HG02798 (cell line): ENCODE data around the gene SRPRB.

Experiments
- ATAC-seq: cut with Tn5 transposase; IDR thresholded peaks from one replicate; pipeline ENCODE4 v1.9.1; 2021; ENCODE audit warnings: mild to moderate bottlenecking; ENCODE audit not compliant: unreplicated experiment, poor library complexity

SRPRB gene

DNA sequence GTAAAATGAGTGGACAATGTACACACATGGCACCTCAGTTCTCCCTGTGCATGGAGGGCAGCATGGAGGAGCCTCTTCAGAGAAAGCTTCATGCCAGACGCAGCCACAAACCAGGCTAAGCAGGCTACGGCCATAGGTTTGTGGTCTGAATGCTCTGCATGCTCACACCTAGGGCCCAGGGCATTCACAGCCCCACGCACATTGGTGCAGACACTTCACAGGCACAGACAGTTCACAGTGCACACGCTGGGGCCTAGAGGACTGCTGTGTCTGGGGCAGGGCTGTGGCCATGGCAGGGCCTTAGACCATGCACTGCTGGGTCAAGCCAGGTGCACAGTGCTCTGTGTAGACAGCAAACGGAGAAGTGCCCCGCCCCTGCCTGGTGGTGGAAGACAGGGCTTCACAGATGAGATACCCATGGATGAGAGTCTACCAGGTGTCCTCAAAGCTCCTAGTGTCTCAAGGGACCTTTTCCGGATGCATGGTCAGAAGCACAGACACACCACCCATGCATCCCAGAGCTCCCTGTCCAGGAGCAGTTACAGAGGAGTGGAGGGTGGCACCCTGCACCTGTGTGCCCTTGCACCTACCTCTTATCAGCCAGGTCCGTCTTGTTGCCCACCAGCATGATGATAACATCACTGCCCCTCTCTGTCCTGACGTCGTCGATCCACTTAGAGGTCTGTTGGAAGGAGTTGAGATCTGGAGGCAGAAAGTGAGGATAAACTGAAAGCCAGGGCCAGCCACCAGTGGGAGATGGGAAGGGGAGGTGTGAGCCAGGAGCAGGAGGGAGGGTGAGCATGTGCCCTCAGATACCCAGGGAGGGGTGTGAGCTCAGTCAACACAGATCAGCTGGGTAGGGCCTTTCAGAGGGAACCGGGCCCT lies 33.5 kb downstream of the SRPRB start:
- no peak for ATAC-seq

DNA sequence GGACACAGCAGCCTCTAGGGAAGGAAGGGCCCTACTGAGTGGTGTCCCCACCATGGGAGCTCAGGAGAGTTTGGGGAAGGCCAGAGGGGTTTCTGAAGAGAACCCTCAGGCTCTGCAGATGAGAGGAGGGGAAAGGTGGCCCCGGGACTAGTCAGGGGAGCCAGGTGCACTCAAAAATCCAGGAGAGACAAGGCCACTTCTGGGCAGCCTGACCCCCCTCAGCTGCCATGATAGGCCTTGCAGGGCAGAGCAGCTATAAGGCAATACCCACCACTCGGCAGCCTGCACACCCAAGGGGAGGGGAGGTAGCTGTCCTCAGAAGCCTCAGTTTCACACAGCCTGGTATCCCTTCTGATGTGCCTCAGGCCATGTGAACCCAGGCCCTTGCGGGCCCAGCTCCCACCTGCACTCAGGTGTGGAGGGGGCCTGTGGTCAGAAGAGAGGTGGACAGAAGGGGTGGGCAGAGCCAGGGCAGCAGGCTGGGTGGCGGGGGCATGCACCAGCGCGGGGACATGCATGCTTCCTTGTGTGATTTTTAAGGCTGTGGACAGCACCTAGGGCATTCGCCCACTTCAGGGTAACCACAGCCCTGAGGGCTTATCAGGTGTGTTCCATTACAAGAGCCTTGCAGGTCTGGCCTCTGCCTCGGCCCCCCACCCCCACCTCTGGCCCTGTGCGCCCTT lies 34.6 kb downstream of the SRPRB start:
- ATAC-seq = no peak

DNA sequence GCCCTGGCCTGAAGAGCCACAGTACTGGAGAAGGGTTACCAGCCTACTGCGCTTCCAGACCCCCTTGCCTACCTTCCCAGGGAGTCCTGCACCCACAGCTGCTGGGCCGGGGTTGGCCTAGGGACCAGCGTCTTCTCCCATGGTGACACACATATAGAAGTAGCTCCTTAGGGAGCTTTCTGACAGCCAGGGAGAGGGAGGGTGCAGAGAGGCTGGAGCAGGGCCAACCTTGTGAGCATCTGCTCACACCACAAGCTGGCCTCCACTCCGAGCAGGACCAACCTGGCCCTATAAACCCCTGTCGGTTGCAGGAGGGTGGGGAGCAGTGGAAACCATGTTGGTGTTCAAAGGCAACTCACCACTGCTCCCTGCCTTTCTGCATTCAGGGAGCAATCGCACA lies 35.2 kb downstream of the SRPRB start:
- no peak for ATAC-seq

DNA sequence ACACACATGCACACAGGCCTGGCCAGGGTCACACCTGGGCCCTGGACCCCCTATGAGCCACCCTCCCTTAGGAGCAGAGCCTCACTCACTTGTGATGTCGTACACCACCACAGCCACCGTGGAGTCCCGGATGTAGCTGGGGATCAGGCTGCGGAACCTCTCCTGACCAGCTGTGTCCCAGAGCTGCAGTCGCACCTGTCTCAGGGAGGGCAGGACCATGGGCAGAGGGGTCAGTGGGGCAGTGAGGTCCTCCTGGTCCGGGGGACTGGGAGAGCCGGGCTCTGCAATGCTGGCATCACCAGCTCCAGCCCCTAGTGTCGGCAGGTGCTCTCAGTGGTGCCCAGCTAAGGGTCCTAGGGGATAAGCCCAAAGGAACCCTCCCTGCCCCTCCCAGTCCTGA lies 35.6 kb downstream of the SRPRB start:
- ATAC-seq = no peak

DNA sequence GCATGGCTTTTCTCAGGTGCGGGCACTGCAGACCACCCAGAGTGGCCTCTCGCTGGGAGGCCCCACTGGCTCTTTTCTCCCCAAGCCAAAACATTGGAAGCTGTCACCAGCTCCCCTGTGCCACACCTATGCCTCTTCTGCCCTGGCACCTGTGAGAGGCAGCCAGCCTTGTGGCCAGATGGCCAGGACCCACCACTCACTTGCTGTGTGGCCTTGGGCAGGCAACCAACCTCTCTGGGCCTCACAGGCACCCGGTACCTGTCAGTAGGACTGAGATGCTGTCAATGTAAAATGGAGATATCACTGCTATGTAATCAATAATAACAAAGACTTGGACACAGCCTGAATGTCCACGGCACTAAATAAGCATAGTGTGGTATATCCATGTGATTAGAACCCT lies 36.5 kb downstream of the SRPRB start:
- no peak for ATAC-seq

DNA sequence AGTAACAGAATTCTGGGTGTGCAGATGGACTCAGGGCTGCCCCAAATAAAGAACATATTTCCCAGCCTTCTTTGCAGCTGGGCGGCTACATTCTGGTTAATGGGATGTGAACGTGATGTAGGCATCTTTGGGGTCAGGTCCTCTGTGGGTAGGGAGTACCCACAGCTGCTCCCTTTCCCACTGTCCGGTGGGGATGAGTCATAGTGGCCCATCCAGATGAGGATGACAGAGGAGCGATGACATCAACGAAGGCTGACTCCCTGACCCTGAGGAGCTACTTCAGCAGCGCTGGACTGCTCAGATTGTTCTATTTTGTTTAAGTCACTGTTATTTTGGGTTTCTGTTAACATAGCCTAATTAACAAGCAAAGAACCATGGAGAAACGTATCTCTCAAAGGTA lies 38.0 kb downstream of the SRPRB start:
- ATAC-seq = no peak

DNA sequence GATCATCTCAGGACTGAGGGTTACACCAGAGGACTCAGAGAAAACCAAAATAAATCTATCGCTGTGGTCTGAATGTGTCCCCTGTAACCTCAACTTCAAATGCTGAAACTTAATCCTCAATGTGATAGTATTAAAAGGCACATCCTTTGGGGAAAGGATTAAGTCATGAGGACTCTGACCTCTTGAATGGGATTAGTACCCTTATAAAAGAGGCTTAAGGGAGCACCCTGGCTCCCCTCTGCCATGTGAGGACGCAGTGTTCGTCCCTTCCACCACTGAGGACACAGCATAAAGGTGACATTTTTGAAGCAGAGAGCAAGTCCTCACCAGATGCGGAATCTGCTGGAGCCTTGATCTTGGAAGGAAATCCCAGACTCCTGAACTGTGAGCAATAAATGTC lies 39.5 kb downstream of the SRPRB start:
- ATAC-seq = no peak

DNA sequence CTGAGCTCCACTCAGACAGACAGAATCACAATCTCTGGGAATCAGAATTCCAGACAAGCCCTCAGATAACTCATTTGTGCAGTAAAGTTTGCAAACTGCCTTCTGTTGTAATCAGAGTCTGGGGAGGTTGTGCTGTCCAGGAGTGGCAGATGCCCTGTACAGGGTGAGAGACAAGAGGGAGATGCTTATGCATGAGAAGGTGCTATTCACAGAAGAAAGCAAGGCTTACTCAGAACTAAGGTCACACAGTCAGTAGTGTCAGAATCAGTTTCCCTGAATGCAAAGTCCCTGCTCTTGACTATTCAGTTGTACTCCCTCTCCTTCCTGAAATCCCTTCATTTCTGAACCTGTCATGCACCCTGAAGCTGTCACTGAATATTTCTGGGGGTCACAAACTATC lies 43.7 kb downstream of the SRPRB start:
- ATAC-seq = no peak

DNA sequence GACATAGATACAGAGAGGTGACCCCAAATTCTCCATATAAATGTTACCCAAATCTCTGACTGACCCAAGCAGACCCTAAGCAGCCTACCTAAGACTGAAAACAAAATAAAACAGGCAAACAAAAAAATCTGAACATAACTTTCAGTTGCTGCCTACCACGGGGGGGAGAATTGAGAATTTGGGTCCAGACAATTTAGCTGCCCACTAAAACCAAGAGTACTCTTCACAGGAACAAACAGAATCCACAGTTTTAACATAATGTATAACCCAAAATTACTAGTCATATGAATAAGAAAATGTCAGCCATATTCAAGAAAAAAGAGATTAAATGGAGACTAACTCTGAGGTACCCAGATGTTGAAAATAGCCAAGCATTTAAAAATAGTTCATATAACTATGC lies 44.4 kb downstream of the SRPRB start:
- ATAC-seq = no peak

DNA sequence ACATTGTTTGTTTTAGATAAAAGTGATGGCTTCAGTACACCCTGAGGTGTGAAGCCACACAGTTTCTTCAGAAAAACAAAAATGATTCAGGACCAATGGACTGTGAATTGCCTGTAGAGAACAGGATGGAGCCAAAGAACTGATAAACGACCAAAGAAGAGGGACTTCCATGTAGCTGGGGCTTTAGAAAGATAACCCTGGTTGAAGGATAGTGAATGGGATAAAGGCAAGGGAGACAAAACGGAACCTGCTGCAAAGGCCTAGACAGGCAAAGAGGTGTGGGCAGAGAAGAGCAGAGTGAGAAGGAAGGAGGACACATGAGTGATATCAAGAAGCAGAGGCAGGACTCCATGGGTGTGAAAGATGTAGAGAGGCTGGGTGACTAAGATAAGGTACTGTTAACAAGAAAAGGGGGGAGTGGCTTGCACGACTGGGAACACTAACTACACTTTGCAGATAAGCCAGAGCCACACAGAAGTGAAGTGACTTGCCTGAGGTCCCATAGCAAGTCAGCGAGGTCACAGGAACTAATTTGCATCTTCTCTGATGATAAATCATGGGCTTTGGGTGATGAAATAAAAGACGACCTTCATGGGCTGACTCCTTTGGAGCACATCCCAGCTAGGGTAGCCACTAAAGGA lies 45.8 kb downstream of the SRPRB start:
- ATAC-seq = peak; percentile 52

DNA sequence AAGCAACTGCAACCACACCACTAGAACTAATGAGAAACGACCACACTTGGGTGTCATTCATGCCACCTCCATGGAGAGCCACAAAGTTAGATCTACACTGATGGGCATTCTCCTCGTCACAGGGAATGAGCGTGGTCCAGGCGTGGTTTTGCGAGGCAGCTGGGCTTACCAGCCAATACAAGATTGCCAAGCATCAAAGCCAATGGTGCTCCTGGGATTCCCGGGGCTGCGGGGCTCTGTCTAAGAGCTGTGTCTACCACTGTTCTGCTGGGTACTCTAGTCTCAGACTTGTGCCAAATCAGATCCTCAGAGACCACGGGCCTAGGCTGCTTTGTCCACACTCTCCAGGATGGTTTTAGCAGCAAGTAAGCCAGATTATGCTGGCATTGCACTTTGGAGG lies 46.3 kb downstream of the SRPRB start:
- no peak for ATAC-seq

DNA sequence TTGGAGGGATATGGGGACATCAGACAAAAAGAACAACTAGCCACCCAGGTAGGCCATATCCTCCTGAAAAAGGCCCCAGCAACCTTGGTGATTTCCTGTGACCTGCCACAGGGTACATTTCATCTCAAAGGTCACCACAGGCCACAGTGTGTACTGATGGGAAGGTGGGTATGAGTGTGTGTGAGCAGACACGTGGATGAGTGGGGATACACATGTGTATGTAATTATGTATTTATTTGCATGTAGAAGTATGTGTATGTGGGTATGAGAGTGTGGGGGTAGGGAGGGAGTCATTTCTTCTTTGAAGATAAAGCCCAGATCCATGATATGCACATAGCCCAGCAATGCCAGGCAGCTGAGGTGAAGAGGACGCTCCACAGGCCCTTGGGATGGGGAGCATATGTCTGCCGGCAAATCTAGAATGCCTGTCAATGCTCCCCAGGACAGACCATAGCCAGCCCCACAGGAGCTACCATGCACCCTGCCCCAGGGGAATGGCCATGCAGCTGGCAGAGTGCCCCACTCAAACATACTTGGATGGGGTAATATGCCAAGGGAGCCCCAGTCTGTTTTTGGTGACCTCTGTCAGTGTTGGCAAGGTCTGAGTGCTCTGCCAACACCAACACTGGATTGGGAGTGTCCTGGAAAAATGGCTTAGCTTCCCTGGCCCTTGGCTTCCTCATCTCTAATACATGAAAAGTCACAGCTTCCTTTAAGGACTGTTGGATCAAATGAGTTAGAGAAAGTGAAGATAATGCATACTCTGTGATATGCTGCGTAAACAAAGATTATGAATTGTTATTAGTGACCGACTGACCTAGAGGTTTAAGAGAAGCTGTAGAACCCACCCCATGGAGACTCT lies 47.7 kb downstream of the SRPRB start:
- ATAC-seq = no peak

DNA sequence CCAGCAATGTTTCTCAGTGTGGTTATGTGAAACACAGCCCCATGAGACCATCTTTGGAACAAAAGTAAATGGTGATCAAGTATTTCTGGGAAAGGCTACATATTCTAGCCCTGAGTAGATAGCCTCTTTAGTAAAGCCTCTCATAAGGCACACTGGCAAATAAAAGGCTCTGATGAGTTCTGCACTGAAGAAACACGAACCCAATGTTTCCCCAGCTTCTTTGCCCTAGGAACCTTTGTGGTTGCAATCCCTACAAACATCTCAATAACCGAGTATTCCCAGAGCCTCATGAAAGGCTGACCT lies 48.3 kb downstream of the SRPRB start:
- no peak for ATAC-seq

DNA sequence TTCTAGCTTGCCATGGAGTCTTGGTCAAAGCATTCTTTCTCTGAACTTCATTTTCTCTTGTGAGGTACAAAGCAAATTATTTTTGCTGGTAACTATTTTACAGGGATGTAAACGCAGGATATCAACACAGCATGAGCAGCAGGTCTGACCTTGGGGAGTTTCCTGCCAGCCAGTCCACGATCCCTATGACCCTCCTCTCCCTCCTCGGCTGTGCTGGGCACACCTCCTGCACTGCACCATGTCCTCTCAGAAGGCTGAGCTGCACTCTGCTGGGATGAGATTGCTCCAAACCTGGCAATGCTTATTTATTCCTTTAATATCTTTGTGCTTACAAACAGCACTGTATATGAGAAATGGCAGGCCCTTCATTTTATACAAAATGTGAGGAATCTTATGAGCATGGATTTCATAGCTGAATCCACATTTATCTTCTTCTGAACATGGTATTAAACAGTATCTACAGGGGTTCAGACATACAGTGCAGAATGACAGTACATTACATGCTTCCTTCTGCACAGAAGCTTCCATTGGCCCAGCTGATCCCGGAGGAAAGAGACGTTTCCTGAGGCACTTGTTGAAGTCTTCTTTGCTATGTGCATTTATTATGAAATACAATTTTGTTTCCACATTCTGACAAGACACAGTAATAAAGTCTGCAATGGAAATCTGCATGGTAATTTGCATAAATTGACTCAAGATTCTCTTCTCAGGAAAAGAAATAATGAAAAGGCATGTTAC lies 48.8 kb downstream of the SRPRB start:
- ATAC-seq = no peak

DNA sequence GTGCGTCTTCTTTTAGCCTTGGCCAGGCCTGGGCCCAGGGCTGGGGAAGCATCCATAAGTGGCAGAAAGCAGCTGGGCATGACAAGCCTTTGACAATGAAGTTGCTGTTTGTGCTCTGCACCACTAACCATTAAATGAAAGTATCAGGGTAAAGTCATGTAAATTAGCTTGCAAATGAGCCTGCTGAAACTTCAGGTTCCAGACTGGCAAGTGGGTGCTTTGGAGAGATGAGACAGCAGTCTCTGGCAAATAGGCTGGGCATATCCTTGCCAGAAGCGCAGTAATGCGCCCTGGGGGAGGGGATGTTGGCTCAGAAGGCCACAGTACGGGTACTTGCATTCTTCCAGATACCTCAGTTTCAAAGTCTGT lies 49.4 kb downstream of the SRPRB start:
- no peak for ATAC-seq

DNA sequence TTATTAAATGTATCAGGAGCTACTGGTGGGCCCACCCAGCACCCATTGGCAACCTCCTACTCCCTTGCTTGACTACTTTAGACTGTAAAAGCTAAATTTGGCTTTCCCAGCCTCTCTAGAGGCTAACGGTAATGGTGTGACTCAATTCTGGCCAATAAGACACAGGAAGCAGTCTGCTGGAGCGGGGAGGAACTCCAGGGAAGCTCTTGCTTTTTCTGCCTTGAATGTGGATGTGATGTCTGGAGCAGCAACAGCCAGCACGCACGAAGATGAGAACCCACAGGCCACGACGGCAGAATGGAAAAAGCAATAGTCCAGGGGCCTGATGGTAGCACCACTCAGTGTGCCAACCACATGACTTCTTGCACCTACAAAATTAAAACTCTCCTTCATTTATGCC lies 50.2 kb downstream of the SRPRB start:
- no peak for ATAC-seq

DNA sequence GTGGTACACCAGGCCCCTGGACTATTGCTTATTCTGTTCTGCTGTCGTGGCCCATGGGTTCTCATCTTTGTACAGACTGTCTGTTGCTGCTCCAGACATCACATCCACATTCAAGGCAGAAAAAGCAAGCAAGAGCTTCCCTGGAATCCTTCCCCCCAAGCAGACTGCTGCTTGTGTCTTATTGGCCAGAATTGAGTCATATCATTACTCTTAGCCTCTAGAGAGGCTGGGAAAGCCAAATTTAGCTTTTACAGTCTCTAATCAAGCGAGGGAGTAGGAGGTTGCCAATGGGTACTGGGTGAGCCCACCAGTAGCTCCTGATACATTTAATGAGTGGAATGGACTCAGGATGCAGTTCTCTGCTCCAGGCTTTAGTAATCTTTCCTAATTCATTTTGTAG lies 50.7 kb downstream of the SRPRB start:
- no peak for ATAC-seq

DNA sequence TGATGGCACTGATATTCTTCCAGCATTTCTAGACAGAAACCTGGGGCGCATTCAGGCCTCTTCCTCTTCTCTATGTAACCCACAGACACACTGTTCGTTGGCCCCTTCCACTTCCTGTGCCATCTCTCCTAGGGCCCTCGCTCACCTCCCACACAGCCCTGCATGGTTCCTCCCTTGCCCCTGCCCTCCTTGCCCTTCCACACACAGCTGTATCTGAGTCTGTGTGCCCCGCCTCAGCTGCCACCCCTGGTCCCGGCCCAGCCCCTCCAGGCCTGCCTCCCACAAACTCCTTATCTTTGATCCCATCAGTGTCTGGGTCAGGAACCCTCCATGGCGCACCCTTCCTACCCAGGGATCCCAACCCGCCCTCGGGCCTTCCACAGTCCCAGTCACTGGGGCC lies 52.2 kb downstream of the SRPRB start:
- ATAC-seq = no peak

DNA sequence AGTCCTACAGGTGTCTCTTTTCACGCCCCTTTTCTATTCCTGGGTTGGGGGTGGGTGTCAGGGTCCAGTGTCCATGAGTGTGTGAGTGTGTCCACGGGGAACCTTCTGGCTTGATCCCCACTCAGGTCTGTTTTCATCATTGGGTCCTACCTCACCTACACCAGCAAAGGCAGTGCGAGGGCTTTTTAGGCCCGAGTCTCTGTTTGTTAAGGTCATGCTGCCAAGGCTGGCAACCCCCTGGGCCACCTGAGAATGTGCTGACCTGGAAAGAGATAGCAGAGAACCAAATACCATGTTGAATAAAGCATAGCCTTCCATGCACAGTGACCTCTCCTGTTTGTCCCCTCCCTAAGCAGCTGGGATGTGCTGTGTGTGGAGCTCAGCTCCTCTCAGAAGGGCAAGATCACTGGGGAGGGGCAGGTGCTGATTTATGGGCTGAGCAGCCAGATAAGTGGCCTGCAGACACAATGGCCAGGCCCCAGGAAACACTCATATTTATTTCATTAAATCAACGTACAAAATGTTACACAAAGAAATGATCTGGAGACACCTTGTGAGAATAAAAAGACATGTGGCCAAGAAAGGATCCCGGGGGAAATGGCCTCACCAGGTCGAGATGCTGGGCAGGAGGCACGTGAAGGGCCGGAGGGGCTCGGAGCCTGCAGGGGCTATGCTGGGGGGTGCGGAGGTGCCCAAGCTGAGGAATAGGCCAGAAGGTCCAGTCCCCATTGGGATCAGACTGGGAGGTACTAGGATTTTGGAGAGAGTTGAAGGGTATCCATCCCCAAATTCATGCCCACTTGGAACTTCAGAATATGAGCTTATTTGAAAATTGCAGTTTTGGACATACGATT lies 54.0 kb downstream of the SRPRB start:
- ATAC-seq = no peak
